Keratinocyte (primary cell): ENCODE results near the gene NDNF.

Experiments
- EZH2 ChIP-seq: IDR thresholded peaks from one replicate; pipeline ENCODE4 v1.6.1; 2012; ENCODE audit warnings: inconsistent platforms, mild to moderate bottlenecking, low read length, moderate library complexity
- TF ChIP-seq, protein P1 (sequence below), 3 experiments: IDR thresholded peaks in 1 of 3; conservative IDR thresholded peaks in 1 of 3; optimal IDR thresholded peaks in 1 of 3; 2 replicates in 2 of 3; 3 replicates in 1 of 3; pipeline versions ENCODE3 to v1.5.1; 2011; ENCODE audit warnings: low read length in 3 of 3, mild to moderate bottlenecking in 3 of 3, moderate library complexity in 2 of 3, control low read depth in 1 of 3, inconsistent platforms in 1 of 3; ENCODE audit not compliant: insufficient read depth in 2 of 3; ENCODE audit errors: extremely low read depth in 1 of 3

DNA sequence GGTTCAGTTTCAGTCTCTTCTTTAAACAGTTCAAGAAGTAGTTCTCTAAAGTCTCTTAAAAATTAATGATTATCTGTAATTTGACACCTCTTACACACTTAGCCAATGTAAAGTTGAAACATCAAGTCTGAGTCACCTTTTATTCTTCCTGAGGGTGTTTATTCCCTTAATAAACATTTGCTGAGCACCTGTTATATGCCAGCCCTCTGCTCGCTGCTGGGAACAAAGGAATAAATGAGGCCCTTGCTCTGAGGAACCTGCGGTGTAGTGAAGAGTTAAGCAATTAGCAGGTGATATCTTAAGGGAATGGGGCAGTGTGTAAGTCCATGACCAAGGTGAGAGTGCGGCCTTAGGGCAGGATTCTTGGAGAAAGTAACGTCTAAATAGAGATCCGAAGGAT is 5.2 kb upstream of the NDNF start:
- TF ChIP-seq, protein P1, sequence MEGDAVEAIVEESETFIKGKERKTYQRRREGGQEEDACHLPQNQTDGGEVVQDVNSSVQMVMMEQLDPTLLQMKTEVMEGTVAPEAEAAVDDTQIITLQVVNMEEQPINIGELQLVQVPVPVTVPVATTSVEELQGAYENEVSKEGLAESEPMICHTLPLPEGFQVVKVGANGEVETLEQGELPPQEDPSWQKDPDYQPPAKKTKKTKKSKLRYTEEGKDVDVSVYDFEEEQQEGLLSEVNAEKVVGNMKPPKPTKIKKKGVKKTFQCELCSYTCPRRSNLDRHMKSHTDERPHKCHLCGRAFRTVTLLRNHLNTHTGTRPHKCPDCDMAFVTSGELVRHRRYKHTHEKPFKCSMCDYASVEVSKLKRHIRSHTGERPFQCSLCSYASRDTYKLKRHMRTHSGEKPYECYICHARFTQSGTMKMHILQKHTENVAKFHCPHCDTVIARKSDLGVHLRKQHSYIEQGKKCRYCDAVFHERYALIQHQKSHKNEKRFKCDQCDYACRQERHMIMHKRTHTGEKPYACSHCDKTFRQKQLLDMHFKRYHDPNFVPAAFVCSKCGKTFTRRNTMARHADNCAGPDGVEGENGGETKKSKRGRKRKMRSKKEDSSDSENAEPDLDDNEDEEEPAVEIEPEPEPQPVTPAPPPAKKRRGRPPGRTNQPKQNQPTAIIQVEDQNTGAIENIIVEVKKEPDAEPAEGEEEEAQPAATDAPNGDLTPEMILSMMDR (optimal IDR thresholded peaks at IDR 0.05 in 1 of 3, IDR thresholded peaks at IDR 0.05 in 1 of 3, conservative IDR thresholded peaks at IDR 0.05 in 1 of 3; ENCODE audit: extremely low read depth in 1 of 3, insufficient read depth in 2 of 3, low read length in 3 of 3): no peak
- no peak for TF ChIP-seq EZH2
